HG02678 (cell line): ENCODE measurements around the gene PSAPL1.

Experiments
- ATAC-seq: cut with Tn5 transposase; IDR thresholded peaks from one replicate; pipeline ENCODE4 v1.9.1; 2021; ENCODE audit warnings: mild to moderate bottlenecking, moderate library complexity; ENCODE audit not compliant: unreplicated experiment

The PSAPL1 gene

GRCh38 chr4:7384003-7384928, 50.5 kb downstream of the PSAPL1 start:
- ATAC-seq, result no peak

GRCh38 chr4:7383266-7383665, 51.5 kb downstream of the PSAPL1 start:
- no peak for ATAC-seq

GRCh38 chr4:7382634-7383014, 52.1 kb downstream of the PSAPL1 start:
- no peak for ATAC-seq

- ATAC-seq, result no peak
Measured at GRCh38 chr4:7381890-7382633, 52.7 kb downstream of the PSAPL1 start.

GRCh38 chr4:7381221-7381889, 53.4 kb downstream of the PSAPL1 start:
- ATAC-seq, result no peak
